Adipose tissue (tissue), 3 donors: ENCODE measurements around the gene TMPRSS6. TPM values are rescaled to one million over a fixed set of nuclear protein-coding genes. Genes with fewer than 3 reads are reported as not detected.

ENCODE experiments used
- H3K27ac ChIP-seq: one replicate; pipeline ENCODE4 v1.5.1; 2013; ENCODE audit warnings: low read depth, low read length
- WGBS, 3 donors: extraction: QIAGEN DNeasy Blood & Tissue Kit; methylation state at CpG; one replicate each; pipeline ENCODE4 v1.1.7; 2013; 5-methylcytosine and 5-hydroxymethylcytosine counted together
- polyA plus RNA-seq, 3 donors: library from polyadenylated mRNA; stranded (reverse); fragments of 200-250 nt; gene quantifications; one replicate each; pipeline ENCODE4 v1.2.3, GENCODE V29; 2013
- donor health status: healthy with polysubstance abuse.
- donor health status: Bipolar disorder and iron deficiency.
- donor health status: healthy.

TMPRSS6 gene
- polyA plus RNA-seq, 3 donors: 0.07 to 0.30 TPM; not detected in 1

GRCh38 chr22:37100589-37101127 lies 8.9 kb downstream of the TMPRSS6 start:
- no peak overlapping the region for H3K27ac ChIP-seq
- WGBS, 3 donors: 74 to 79% (median 74%) methylated on average over 8 of the region's 8 CpGs

GRCh38 chr22:37098976-37099591 lies 10.4 kb downstream of the TMPRSS6 start:
- 47 to 63% (median 57%) methylated on average over 10 of the region's 10 CpGs for WGBS, 3 donors
- H3K27ac ChIP-seq: no peak overlapping the region

- WGBS, 3 donors: 66 to 87% (median 78%) methylated on average over 12 to 13 of the region's 13 CpGs
- H3K27ac ChIP-seq: no peak overlapping the region
These were observed 12.2 kb downstream of the TMPRSS6 start for GRCh38 chr22:37097346-37097745.

GRCh38 chr22:37095113-37095512 lies 14.4 kb downstream of the TMPRSS6 start:
- 81 to 86% (median 81%) methylated on average over 11 of the region's 11 CpGs for WGBS, 3 donors
- H3K27ac ChIP-seq: no peak overlapping the region

GRCh38 chr22:37094239-37094638 lies 15.3 kb downstream of the TMPRSS6 start:
- 24 to 65% (median 59%) methylated on average over 1 of the region's 1 CpG for WGBS, 3 donors
- no peak overlapping the region for H3K27ac ChIP-seq

- 54 to 69% (median 68%) methylated on average over 6 of the region's 6 CpGs for WGBS, 3 donors
- H3K27ac ChIP-seq: no peak overlapping the region
These were observed 16.5 kb downstream of the TMPRSS6 start for GRCh38 chr22:37092997-37093396.

GRCh38 chr22:37091994-37092393 lies 17.5 kb downstream of the TMPRSS6 start:
- no peak overlapping the region for H3K27ac ChIP-seq
- WGBS, 3 donors: 75 to 83% (median 81%) methylated on average over 7 of the region's 7 CpGs

GRCh38 chr22:37090920-37091695 lies 18.4 kb downstream of the TMPRSS6 start:
- WGBS, 3 donors: 78 to 81% (median 79%) methylated on average over 9 of the region's 9 CpGs
- H3K27ac ChIP-seq: no peak overlapping the region

GRCh38 chr22:37089434-37089833 lies 20.1 kb downstream of the TMPRSS6 start:
- H3K27ac ChIP-seq: no peak overlapping the region
- WGBS, 3 donors: 67 to 75% (median 68%) methylated on average over 12 of the region's 12 CpGs

- WGBS, 3 donors: 72 to 78% (median 78%) methylated on average over 17 of the region's 17 CpGs
These were observed 20.6 kb downstream of the TMPRSS6 start for GRCh38 chr22:37088750-37089408.

GRCh38 chr22:37088108-37088605 lies 21.4 kb downstream of the TMPRSS6 start:
- WGBS, 3 donors: 34 to 52% (median 48%) methylated on average over 6 of the region's 6 CpGs
- H3K27ac ChIP-seq: no peak overlapping the region

More at GRCh38 chr22:37088750-37089408, 20.6 kb downstream of the TMPRSS6 start:
- H3K27ac ChIP-seq: no peak overlapping the region

- no peak overlapping the region for H3K27ac ChIP-seq
- WGBS, 3 donors: 72 to 75% (median 74%) methylated on average over 15 of the region's 15 CpGs
These were observed 23.3 kb downstream of the TMPRSS6 start for GRCh38 chr22:37086184-37086583.

GRCh38 chr22:37084385-37084784 lies 25.1 kb downstream of the TMPRSS6 start:
- WGBS, 3 donors: 88 to 90% (median 90%) methylated on average over 10 of the region's 10 CpGs

GRCh38 chr22:37083914-37084313 lies 25.6 kb downstream of the TMPRSS6 start:
- H3K27ac ChIP-seq: no peak overlapping the region
- 81 to 83% (median 81%) methylated on average over 6 of the region's 6 CpGs for WGBS, 3 donors

More at GRCh38 chr22:37084385-37084784, 25.1 kb downstream of the TMPRSS6 start:
- H3K27ac ChIP-seq: no peak overlapping the region

GRCh38 chr22:37082251-37082873 lies 27.2 kb downstream of the TMPRSS6 start:
- 87 to 90% (median 89%) methylated on average over 10 of the region's 10 CpGs for WGBS, 3 donors
- H3K27ac ChIP-seq: no peak overlapping the region

GRCh38 chr22:37080838-37081237 lies 28.7 kb downstream of the TMPRSS6 start:
- WGBS, 3 donors: 90 to 93% (median 93%) methylated on average over 12 of the region's 12 CpGs
- no peak overlapping the region for H3K27ac ChIP-seq

GRCh38 chr22:37080438-37080837 lies 29.1 kb downstream of the TMPRSS6 start:
- 87 to 96% (median 92%) methylated on average over 6 of the region's 6 CpGs for WGBS, 3 donors
- no peak overlapping the region for H3K27ac ChIP-seq

- no peak overlapping the region for H3K27ac ChIP-seq
- WGBS, 3 donors: 51 to 76% (median 58%) methylated on average over 15 of the region's 15 CpGs
These were observed 29.8 kb downstream of the TMPRSS6 start for GRCh38 chr22:37079668-37080171.
